Tibial nerve (tissue), 4 donors: ENCODE measurements around the gene LRRC49. TPM values are rescaled to one million over a fixed set of nuclear protein-coding genes. Genes with fewer than 3 reads are reported as not detected.

Experiments used
- DNase-seq, 2 donors: peaks; one replicate each; pipeline ENCODE4 v3.0.0-alpha.2; 2019; ENCODE audit warnings: low spot score in 2 of 2
- H3K27ac ChIP-seq, 4 donors: fragments of 200-600 bp; sonication (generic) in 3 of 4; one replicate each; pipeline ENCODE4 v1.5.1; 2017 to 2019; ENCODE audit warnings: mild to moderate bottlenecking in 1 of 4
- H3K27me3 ChIP-seq, 2 donors: fragments of 200-600 bp; sonication (generic) in 1 of 2; one replicate each; pipeline versions ENCODE4 v1.5.1 to v1.6.0; 2017 to 2019
- H3K36me3 ChIP-seq, 3 donors: fragments of 200-600 bp; sonication (generic); one replicate each; pipeline ENCODE4 v1.5.1; 2018 to 2019
- H3K4me1 ChIP-seq, 4 donors: fragments of 200-600 bp; sonication (generic) in 3 of 4; one replicate each; pipeline ENCODE4 v1.5.1; 2017 to 2019
- H3K4me3 ChIP-seq, 4 donors: fragments of 200-600 bp; sonication (generic) in 3 of 4; one replicate each; pipeline ENCODE4 v1.5.1; 2017 to 2019; ENCODE audit warnings: mild to moderate bottlenecking in 1 of 4, moderate library complexity in 1 of 4
- H3K9me3 ChIP-seq, 4 donors: fragments of 200-600 bp; sonication (generic) in 3 of 4; one replicate each; pipeline ENCODE4 v1.5.1; 2017 to 2019
- CTCF ChIP-seq, 5 experiments: fragments of 200-600 bp in 3 of 5; fragments of 450-650 bp in 2 of 5; sonication (generic) in 3 of 5; IDR thresholded peaks; one replicate each; pipeline ENCODE4 v1.5.1; 2016 to 2019; ENCODE audit warnings: antibody characterized with exemption in 5 of 5, mild to moderate bottlenecking in 3 of 5, moderate library complexity in 2 of 5
- EP300 ChIP-seq, 2 donors: sonication (generic); formaldehyde crosslinking; IDR thresholded peaks; one replicate each; pipeline ENCODE4 v1.6.1; 2017; ENCODE audit warnings: antibody characterized with exemption in 2 of 2, mild to moderate bottlenecking in 1 of 2
- POLR2A ChIP-seq, 2 donors: fragments of 450-650 bp; IDR thresholded peaks; one replicate each; pipeline ENCODE4 v1.6.1; 2017; ENCODE audit warnings: antibody characterized with exemption in 2 of 2, mild to moderate bottlenecking in 2 of 2, moderate library complexity in 2 of 2
- whole genome bisulfite sequencing, 2 donors: methylation state at CpG; one replicate each; pipeline ENCODE4 v1.1.5; 2018; 5-methylcytosine and 5-hydroxymethylcytosine counted together
- total RNA-seq, 4 donors: library from RNA; depleted of rRNA; stranded (reverse); fragments of >200 nt; gene quantifications; one replicate each; pipeline ENCODE4 v1.1.0, GENCODE V29; 2016

Gene LRRC49
- total RNA-seq, 4 donors from 2014 or later = 8.8 to 11.1 (median 9.5) TPM

- Histone ChIP-seq H3K27ac (no peak overlapping the region), H3K27me3 (no peaks in the 10 kb centered on the region), H3K4me1 (peaks cover 0 to 24% (median 4%) of the 10 kb centered on the region in 4 donors), H3K9me3 (no peaks in the 10 kb centered on the region), H3K4me3 (no peak overlapping the region), H3K36me3 (no peaks in the 10 kb centered on the region)
- TF ChIP-seq CTCF (IDR thresholded peaks at IDR 0.05) (no peak), POLR2A (IDR thresholded peaks at IDR 0.05) (no peak)
- DNase-seq = no peak
- 100% methylated on average over 2 of the region's 2 CpGs for WGBS, 2 donors
Observed at GRCh38 chr15:70873232-70874054, 19.2 kb upstream of the LRRC49 start.

- Histone ChIP-seq H3K9me3 (no peaks in the 10 kb centered on the region), H3K4me3 (no peak overlapping the region), H3K27ac (peak overlapping the region in 1 of 4 donors; percentile 40), H3K27me3 (no peaks in the 10 kb centered on the region), H3K4me1 (peaks cover 0 to 7% (median 0%) of the 10 kb centered on the region in 4 donors), H3K36me3 (no peaks in the 10 kb centered on the region)
- no peak for DNase-seq
- 72 to 79% methylated on average over 7 of the region's 7 CpGs for WGBS, 2 donors
- TF ChIP-seq EP300 (IDR thresholded peaks at IDR 0.05) = peak in 1 of 2 donors; percentile 25
- peak; percentile 10 to 69 (median 53) for TF ChIP-seq CTCF (IDR thresholded peaks at IDR 0.05)
- no peak for TF ChIP-seq POLR2A (IDR thresholded peaks at IDR 0.05)
Observed at GRCh38 chr15:70875001-70875782, 17.4 kb upstream of the LRRC49 start.

GRCh38 chr15:70876011-70876410 lies 16.6 kb upstream of the LRRC49 start:
- Histone ChIP-seq H3K36me3 (no peaks in the 10 kb centered on the region), H3K27me3 (no peaks in the 10 kb centered on the region), H3K4me3 (no peak overlapping the region), H3K27ac (no peak overlapping the region), H3K4me1 (no peaks in the 10 kb centered on the region), H3K9me3 (no peaks in the 10 kb centered on the region)
- WGBS, 2 donors = 81 to 82% methylated on average over 3 of the region's 3 CpGs
- DNase-seq = no peak
- TF ChIP-seq POLR2A (IDR thresholded peaks at IDR 0.05) (no peak), EP300 (IDR thresholded peaks at IDR 0.05) (no peak), CTCF (IDR thresholded peaks at IDR 0.05) (no peak)

- no peaks in the 10 kb centered on the region for H3K27me3 ChIP-seq
- WGBS, 2 donors = 33 to 51% methylated on average over 2 of the region's 2 CpGs
- H3K36me3 ChIP-seq = peaks cover 0 to 1% (median 0%) of the 10 kb centered on the region in 3 donors
- no peaks in the 10 kb centered on the region for H3K4me1 ChIP-seq
- H3K9me3 ChIP-seq = no peaks in the 10 kb centered on the region
- TF ChIP-seq CTCF (IDR thresholded peaks at IDR 0.05) (no peak), POLR2A (IDR thresholded peaks at IDR 0.05) (no peak), EP300 (IDR thresholded peaks at IDR 0.05) (no peak)
- no peak overlapping the region for H3K4me3 ChIP-seq
- no peak overlapping the region for H3K27ac ChIP-seq
- DNase-seq = no peak
Observed at GRCh38 chr15:70876683-70877082, 15.9 kb upstream of the LRRC49 start.

- DNase-seq = no peak
- Histone ChIP-seq H3K27ac (no peak overlapping the region), H3K4me1 (no peaks in the 10 kb centered on the region), H3K4me3 (no peak overlapping the region), H3K27me3 (no peaks in the 10 kb centered on the region), H3K36me3 (peaks cover 0 to 9% (median 0%) of the 10 kb centered on the region in 3 donors), H3K9me3 (no peaks in the 10 kb centered on the region)
- TF ChIP-seq EP300 (IDR thresholded peaks at IDR 0.05) (no peak), POLR2A (IDR thresholded peaks at IDR 0.05) (no peak), CTCF (IDR thresholded peaks at IDR 0.05) (no peak)
- 25 to 39% methylated on average over 2 of the region's 2 CpGs for WGBS, 2 donors
Observed at GRCh38 chr15:70879401-70879800, 13.2 kb upstream of the LRRC49 start.
